Heart left ventricle (tissue), 16 donors: ENCODE measurements around the gene DOCK1. TPM values are rescaled to one million over a fixed set of nuclear protein-coding genes. Genes with fewer than 3 reads are reported as not detected.

Experiments
- ATAC-seq, 4 donors: fragments of 200-7000 bp; cut with Tn5 transposase; one replicate each; pipeline ENCODE4 v1.9.1; 2020 to 2022; ENCODE audit warnings: moderate library complexity in 4 of 4, mild to moderate bottlenecking in 3 of 4, moderate number of reproducible peaks in 1 of 4
- DNase-seq, 5 donors: peaks; one replicate each; pipeline ENCODE4 v3.0.0-alpha.2; 2020
- H3K27ac ChIP-seq, 12 donors: fragments of 200-600 bp; sonication (generic) in 4 of 12; one replicate each; pipeline versions ENCODE4 v1.5.0 to v1.8.0; 2016 to 2022; ENCODE audit warnings: mild to moderate bottlenecking in 2 of 12
- H3K27me3 ChIP-seq, 9 donors: fragments of 200-600 bp; sonication (generic) in 2 of 9; one replicate each; pipeline versions ENCODE4 v1.5.1 to v1.8.0; 2016 to 2022; ENCODE audit warnings: mild to moderate bottlenecking in 3 of 9
- H3K36me3 ChIP-seq, 9 donors: fragments of 200-600 bp; sonication (generic) in 2 of 9; one replicate each; pipeline versions ENCODE4 v1.5.0 to v1.8.0; 2018 to 2022; ENCODE audit warnings: mild to moderate bottlenecking in 2 of 9
- H3K4me1 ChIP-seq, 12 donors: fragments of 200-600 bp; sonication (generic) in 4 of 12; one replicate each; pipeline versions ENCODE4 v1.5.0 to v1.8.0; 2016 to 2022; ENCODE audit warnings: mild to moderate bottlenecking in 3 of 12
- H3K4me3 ChIP-seq, 12 donors: fragments of 200-600 bp; sonication (generic) in 4 of 12; one replicate each; pipeline versions ENCODE4 v1.5.0 to v1.8.0; 2017 to 2022; ENCODE audit warnings: mild to moderate bottlenecking in 9 of 12, moderate library complexity in 4 of 12
- H3K9me3 ChIP-seq, 12 donors: fragments of 200-600 bp; sonication (generic) in 4 of 12; one replicate each; pipeline versions ENCODE4 v1.5.0 to v1.8.0; 2016 to 2022; ENCODE audit warnings: mild to moderate bottlenecking in 1 of 12
- CTCF ChIP-seq, 12 donors: fragments of 200-600 bp; sonication (generic) in 4 of 12; IDR thresholded peaks; one replicate each; pipeline versions ENCODE4 v1.5.0 to v1.8.0; 2018 to 2022; ENCODE audit warnings: antibody characterized with exemption in 12 of 12, mild to moderate bottlenecking in 5 of 12
- POLR2A ChIP-seq, 2 donors: fragments of 450-650 bp; IDR thresholded peaks; one replicate each; pipeline ENCODE4 v1.6.1; 2017; ENCODE audit warnings: antibody characterized with exemption in 2 of 2, mild to moderate bottlenecking in 2 of 2, moderate library complexity in 2 of 2
- WGBS, 4 donors: extraction: QIAGEN DNeasy Blood & Tissue Kit in 2 of 4; methylation state at CpG; one replicate each; pipeline versions ENCODE4 v1.1.5 to v1.1.7; 2013 to 2018; 5-methylcytosine and 5-hydroxymethylcytosine counted together
- intact Hi-C, 10 donors: fragments of 100-400 bp; cut with DNase I; formaldehyde crosslinking; loops; one replicate each; pipeline versions ENCODE4 v1.11.1 to v1.14.2; 2022
- polyA plus RNA-seq, 2 donors: library from polyadenylated mRNA; stranded (reverse); fragments of 200-250 nt; gene quantifications; one replicate each; pipeline ENCODE4 v1.2.3, GENCODE V29; 2013
- total RNA-seq, 9 donors: library from RNA; depleted of rRNA in 2 of 9; stranded (reverse); fragments of >200 nt in 2 of 9; fragmentation: NEBNext Ultra II Directional in 3 of 9; extraction: Animal tissue kit (Norgen Biotek cat#: 25700) in 3 of 9; gene quantifications; one replicate each; pipeline versions ENCODE4 v1.1.0 to v1.2.4, GENCODE V29; 2016 to 2023
- donor health status: ischemic (EF 13 %, LVEDD 7.1; RV severe dilation, severe dysfunction).
- donor health status: healthy with polysubstance abuse.
- donor health status: DM: no; HTN: yes; CAD: no.
- donor health status: DM: no; HTN: no; CAD: no.
- donor health status: ischemic (EF 25% LVEDD 6.9; RV normal size, moderate dysfunction).
- donor health status: ischemic (EF 25% LVEDD 5.7; RV mildly dilated, moderate dysfunction).
- donor health status: healthy.
- donor health status: DM: yes; HTN: yes; CAD: no.
- donor health status: ischemic (EF 35%, LVEDD 5.7; RV mildly dilated, moderate dysfunction).
- donor health status: nonischemic (EF 11% LVEDD 7.7; RV severe dilation, severe dysfunction).
- donor health status: DM: yes; HTN: yes; CAD: no.
- donor health status: PGD.
- donor health status: ischemic (EF 29% LVEDD 5.4; RV normal size, mild dysfunction).
- donor health status: nonischemic (EF 23%, LVEDD 6.1; RV moderate dilation, normal function).

DOCK1 gene
- total and polyA plus RNA-seq, 11 donors: 5.0 to 31.6 (median 18.6) TPM

- no peak for TF ChIP-seq POLR2A (IDR thresholded peaks at IDR 0.05)
- no peak for TF ChIP-seq CTCF (IDR thresholded peaks at IDR 0.05)
- 85 to 94% (median 86%) methylated on average over 17 of the region's 17 CpGs for WGBS, 4 donors
- no peaks in the 10 kb centered on the region for H3K27me3 ChIP-seq
- DNase-seq (no peak), ATAC-seq (peak in 1 of 4 donors; percentile 18)
- no peak overlapping the region for H3K4me3 ChIP-seq
- intact Hi-C loops: no loop called here
- H3K9me3 ChIP-seq: no peaks in the 10 kb centered on the region
- H3K36me3 ChIP-seq: peaks cover 0 to 50% (median 27%) of the 10 kb centered on the region in 9 donors
- no peaks in the 10 kb centered on the region for H3K4me1 ChIP-seq
- no peak overlapping the region for H3K27ac ChIP-seq
These were observed 481.5 kb downstream of the DOCK1 start for GRCh38 chr10:127386606-127387327.

GRCh38 chr10:127391875-127392274 lies 486.6 kb downstream of the DOCK1 start:
- H3K27ac ChIP-seq: no peak overlapping the region
- no peak for DNase-seq
- H3K4me3 ChIP-seq: no peak overlapping the region
- intact Hi-C loops: no loop called here
- no peaks in the 10 kb centered on the region for H3K4me1 ChIP-seq
- no peaks in the 10 kb centered on the region for H3K27me3 ChIP-seq
- 85 to 92% (median 90%) methylated on average over 7 to 12 of the region's 12 CpGs for WGBS, 4 donors
- no peak for TF ChIP-seq POLR2A (IDR thresholded peaks at IDR 0.05)
- no peak for TF ChIP-seq CTCF (IDR thresholded peaks at IDR 0.05)
- peaks cover 0 to 25% (median 8%) of the 10 kb centered on the region in 9 donors for H3K36me3 ChIP-seq
- no peaks in the 10 kb centered on the region for H3K9me3 ChIP-seq
- no peak for ATAC-seq

GRCh38 chr10:127392351-127393235 lies 487.4 kb downstream of the DOCK1 start:
- intact Hi-C loops: no loop called here
- Histone ChIP-seq H3K4me1 (no peaks in the 10 kb centered on the region), H3K27me3 (no peaks in the 10 kb centered on the region), H3K9me3 (no peaks in the 10 kb centered on the region), H3K4me3 (no peak overlapping the region), H3K36me3 (peaks cover 0 to 20% (median 8%) of the 10 kb centered on the region in 9 donors), H3K27ac (no peak overlapping the region)
- ATAC-seq: peak in 1 of 4 donors; percentile 20
- TF ChIP-seq CTCF (IDR thresholded peaks at IDR 0.05): no peak
- no peak for TF ChIP-seq POLR2A (IDR thresholded peaks at IDR 0.05)
- 78 to 92% (median 85%) methylated on average over 21 to 23 of the region's 23 CpGs for WGBS, 4 donors
- DNase-seq: no peak
